Hypothalamus (tissue), 51 donors: ENCODE data around the gene MUS81.

Source experiments
- DNase-seq, 51 donors: peaks; one replicate each; lab custom pipeline; 2025; lab: John Stamatoyannopoulos, UW

Gene MUS81

GRCh38 chr11:65888163-65888814 is 28.1 kb downstream of the MUS81 start, which contains the start of gene FIBP:
FIBP (minus strand) TSS chr11:65888471; CDS start chr11:65888418, 53 bp downstream.
- DNase-seq, result peak; percentile 67 to 98 (median 95)

GRCh38 chr11:65890324-65891218 is 30.3 kb downstream of the MUS81 start, which contains the start of gene CCDC85B:
CCDC85B (plus strand) TSS chr11:65890673; CDS start chr11:65890784, 111 bp downstream.
- peak; percentile 73 to 99 (median 96) for DNase-seq

- peak in 5 of 51 donors; percentile 12 to 41 (median 17) for DNase-seq
Observed at GRCh38 chr11:65891219-65892136, 31.2 kb downstream of the MUS81 start.

GRCh38 chr11:65892137-65892540 is 31.9 kb downstream of the MUS81 start:
- peak in 1 of 51 donors; percentile 8 for DNase-seq

- DNase-seq, result no peak
Observed at GRCh38 chr11:65892661-65893317, 32.6 kb downstream of the MUS81 start.

GRCh38 chr11:65894034-65894591 is 33.9 kb downstream of the MUS81 start:
- peak in 5 of 51 donors; percentile 14 to 25 (median 20) for DNase-seq

- no peak for DNase-seq
Observed at GRCh38 chr11:65895482-65895981, 35.3 kb downstream of the MUS81 start.

- DNase-seq, result no peak
Observed at GRCh38 chr11:65896034-65896999, 36.1 kb downstream of the MUS81 start.

GRCh38 chr11:65897020-65897471 is 36.8 kb downstream of the MUS81 start:
- no peak for DNase-seq

- no peak for DNase-seq
Observed at GRCh38 chr11:65898656-65899355, 38.6 kb downstream of the MUS81 start.

GRCh38 chr11:65899356-65900124 is 39.3 kb downstream of the MUS81 start:
- DNase-seq, result peak in 4 of 51 donors; percentile 8 to 27 (median 16)

- peak in 35 of 51 donors; percentile 6 to 84 (median 53) for DNase-seq
Observed at GRCh38 chr11:65900125-65900898, 40.1 kb downstream of the MUS81 start, which contains the start of gene FOSL1. FOSL1 (minus strand) TSS chr11:65900388; CDS start chr11:65900339, 49 bp downstream.

- DNase-seq, result no peak
Observed at GRCh38 chr11:65900899-65901180, 40.6 kb downstream of the MUS81 start.

- no peak for DNase-seq
Observed at GRCh38 chr11:65903068-65903481, 42.8 kb downstream of the MUS81 start.

GRCh38 chr11:65903715-65904114 is 43.5 kb downstream of the MUS81 start:
- DNase-seq, result no peak

GRCh38 chr11:65906602-65907001 is 46.4 kb downstream of the MUS81 start:
- no peak for DNase-seq
